NCI-H2227 (cell line): ENCODE results near the gene ATXN10.
"Not testable (repeated sequence)": the region's sequence is repeated elsewhere in the genome, so short reads cannot be mapped to it uniquely, and the experiment has no call there.

Experiments
- DNase-seq: peaks from one replicate; lab custom pipeline; 2025; ENCODE audit not compliant: unreplicated experiment; lab: John Stamatoyannopoulos, UW

The ATXN10 gene

DNA sequence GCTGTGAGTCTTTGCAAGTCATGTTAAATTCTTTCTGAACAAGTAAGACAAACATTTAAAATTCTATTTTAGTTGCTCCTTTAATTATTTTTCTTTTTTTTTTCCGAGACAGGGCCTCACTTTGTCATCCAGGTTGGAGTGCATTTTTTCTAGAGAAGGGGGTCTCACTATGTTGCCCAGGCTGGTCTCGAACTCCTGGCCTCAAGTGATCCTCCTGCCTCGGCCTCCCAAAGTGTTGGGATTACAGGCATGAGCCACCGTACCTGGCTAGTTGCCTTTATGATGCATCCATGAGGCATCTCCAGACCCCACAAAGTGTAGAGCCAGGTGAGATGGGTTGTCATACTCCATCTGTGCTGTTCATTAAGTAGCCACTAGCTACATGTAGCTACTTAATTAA lies 4.4 kb downstream of the ATXN10 start:
- no peak for DNase-seq

DNA sequence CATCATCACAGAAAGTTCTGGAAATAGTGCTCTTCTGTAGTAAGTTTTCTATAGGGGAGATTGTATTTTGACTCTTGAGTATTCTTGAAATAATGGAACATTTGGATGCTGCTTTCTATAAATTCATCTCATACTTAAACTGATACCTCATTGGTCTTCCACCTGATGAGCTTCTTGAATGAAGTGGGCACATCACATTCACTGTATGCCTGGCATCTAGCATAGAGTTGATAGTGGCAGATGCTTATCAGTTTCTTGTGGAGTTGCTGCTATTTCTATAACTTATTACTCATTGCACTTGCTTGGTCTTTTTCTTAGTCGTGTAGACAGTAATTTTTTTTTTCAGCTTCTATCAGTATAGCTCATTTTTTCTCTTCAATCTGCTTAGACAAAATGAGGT lies 5.4 kb downstream of the ATXN10 start:
- DNase-seq, result no peak

DNA sequence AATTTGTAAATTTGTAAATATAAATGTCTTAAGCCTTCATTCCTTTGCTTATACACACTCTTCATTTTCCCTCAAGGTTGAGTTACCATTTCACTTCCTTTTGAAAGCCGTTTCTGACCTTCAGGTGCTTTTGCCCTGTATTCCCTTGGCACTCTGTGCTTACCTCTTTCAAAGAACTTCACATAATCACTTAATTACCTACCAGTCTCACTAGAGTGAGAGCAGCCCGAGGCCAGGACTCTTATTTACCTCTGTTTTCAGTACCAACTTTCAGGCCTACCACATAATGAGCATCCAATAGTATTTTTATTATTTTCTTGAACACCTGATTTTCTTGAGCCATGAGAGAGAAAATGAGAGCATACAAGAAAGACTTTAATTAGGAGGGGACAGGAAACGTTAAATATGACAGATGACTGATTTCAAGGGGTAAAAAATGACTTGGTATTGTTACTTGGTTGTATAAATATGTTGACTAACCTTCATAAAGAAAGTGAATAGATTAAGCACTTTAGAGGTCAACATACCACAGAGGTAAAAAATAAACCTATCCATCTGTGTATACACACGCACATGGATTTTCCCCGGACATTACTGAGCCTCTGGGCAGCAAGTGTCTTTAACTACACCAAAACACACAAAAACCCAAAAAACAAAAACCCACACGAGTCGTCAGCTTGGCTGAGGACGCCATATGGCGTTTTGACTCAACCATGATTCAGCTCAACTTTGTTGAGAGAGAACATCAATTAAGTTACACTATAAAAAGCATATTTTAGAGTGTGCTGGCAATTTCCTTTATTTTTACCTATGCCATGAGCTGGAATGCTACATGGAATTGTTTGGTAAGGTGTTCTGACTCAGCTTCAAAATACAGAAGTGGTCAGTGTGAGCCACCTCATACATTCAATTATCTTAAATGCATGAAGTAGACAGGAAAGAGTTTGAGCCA lies 7.6 kb downstream of the ATXN10 start:
- DNase-seq, result no peak

DNA sequence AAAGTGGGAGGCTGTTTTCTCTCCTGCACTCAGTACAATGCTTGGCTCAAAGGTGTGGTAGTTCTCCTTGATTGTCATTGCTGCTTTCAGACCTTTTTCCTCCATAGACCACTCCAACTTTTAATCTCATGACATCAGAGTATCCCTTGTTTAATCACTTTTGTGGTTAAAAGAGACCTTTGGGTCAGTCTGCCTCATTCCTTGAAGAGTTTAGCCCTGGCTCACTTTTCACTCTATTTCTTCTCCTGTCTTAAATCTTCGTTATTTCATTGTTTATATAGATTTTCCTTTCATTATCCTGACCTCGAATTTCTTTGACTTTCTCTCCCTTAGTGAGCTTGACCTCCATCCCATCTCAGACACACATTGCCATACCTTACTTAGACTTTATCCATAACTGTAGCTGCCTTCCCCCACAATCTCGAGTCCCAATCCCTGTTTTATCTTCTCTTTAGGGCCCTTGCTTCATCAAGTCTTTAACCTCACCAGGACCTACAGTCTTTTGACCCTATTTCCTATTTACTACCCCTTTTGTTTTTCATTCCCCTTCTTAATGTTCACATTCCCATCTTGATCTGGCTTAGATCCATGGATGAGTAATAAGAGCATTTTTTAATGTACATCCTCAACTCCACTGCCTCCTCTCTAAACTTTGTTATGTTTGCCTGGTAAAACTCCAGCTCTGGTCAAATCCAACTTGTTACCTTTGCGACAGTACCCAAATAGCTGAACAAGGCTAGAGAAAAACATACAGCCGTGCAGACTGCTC lies 9.5 kb downstream of the ATXN10 start:
- no peak for DNase-seq

DNA sequence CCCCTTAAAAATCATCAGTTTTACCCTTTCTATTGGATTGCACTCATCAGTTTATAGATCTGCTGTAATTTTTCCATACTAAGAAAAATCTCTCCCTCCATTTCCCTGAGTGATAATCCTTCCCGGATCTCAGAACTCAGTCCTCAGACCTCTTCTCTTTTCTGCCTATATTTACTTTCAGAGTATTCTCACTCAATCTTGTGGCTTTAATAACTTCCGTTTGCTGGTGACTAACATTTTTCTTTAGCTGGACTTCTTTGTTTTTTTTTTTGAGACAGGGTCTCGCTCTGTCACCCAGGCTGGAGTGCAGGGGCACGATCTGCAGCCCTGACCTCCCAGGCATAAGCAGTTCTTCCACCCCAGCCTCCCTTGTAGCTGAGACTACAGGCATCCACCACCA lies 10.4 kb downstream of the ATXN10 start:
- DNase-seq, result no peak

DNA sequence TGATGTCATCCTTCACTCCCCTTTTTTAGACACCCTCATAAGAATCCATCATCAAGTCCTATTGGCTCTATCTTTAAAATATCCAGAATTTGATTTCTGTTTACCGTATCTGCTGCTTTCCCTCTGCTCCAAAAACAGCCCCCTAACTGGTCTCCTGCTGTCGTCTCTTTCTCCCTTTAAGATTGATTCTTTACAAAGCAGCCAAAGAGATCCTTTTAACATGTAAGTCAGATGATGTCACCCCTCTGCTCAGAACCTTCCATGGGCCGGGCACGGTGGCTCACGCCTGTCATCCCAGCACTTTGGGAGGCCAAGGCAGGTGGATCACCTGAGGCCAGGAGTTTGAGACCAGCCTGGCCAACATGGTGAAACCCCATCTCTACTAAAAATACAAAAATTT lies 11.1 kb downstream of the ATXN10 start:
- not testable (repeated sequence) for DNase-seq

DNA sequence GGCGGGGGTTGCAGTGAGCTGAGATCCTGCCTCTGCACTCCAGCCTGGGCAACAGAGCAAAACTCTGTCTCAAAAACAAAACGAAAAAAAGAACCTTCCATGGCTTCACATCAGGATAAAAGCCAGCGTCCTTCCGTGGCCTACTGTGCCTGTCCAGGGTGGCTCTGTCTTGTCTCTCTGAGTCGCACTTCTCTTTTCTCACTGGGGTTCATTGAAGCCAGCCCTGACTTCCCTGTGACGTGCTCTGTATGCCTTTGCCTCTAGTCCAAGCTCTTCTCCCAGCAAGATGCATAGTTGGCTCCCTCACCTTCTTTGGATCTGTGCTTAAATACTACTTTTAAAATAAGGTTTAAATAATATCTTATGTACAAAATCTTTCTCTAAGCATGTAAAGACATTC lies 11.6 kb downstream of the ATXN10 start:
- DNase-seq, result no peak

DNA sequence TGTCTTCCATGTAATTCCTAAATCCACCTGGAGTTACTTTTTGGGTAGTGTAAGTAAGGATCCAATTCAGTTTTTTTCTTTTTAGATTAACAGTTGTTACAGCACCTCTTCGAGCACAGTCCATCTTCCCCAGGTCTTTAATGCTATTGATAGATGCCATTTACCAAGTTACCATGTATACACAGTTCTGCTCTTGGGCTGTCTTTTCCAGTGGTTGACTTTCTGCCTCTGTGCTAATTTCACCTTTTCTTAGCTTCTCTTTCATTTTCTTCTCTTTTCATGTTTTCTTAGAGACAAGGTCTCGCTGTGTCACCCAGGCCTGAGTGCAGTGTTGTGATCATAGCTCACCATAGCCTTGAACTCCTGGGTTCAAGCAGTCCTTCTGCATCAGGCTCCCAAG lies 12.0 kb downstream of the ATXN10 start:
- DNase-seq, result no peak

DNA sequence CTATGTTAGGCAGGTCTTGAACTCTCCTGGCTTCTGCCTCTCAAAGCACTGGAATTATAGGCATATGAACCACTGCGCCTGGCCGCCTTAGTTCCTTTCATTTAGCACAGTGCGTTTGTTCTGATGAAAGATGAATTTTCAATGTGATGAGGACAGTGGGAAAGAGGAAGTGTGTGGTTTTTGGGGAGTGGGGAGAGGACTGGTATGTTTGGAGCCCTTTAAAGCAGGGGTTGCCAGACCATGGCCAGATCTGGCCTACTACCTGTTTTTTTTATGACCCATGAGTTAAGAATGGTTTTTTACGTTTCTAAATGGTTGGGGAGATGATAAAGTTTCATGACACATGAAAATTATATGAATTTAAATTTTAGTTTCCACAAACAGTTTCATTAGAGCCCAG lies 12.5 kb downstream of the ATXN10 start:
- DNase-seq, result no peak

DNA sequence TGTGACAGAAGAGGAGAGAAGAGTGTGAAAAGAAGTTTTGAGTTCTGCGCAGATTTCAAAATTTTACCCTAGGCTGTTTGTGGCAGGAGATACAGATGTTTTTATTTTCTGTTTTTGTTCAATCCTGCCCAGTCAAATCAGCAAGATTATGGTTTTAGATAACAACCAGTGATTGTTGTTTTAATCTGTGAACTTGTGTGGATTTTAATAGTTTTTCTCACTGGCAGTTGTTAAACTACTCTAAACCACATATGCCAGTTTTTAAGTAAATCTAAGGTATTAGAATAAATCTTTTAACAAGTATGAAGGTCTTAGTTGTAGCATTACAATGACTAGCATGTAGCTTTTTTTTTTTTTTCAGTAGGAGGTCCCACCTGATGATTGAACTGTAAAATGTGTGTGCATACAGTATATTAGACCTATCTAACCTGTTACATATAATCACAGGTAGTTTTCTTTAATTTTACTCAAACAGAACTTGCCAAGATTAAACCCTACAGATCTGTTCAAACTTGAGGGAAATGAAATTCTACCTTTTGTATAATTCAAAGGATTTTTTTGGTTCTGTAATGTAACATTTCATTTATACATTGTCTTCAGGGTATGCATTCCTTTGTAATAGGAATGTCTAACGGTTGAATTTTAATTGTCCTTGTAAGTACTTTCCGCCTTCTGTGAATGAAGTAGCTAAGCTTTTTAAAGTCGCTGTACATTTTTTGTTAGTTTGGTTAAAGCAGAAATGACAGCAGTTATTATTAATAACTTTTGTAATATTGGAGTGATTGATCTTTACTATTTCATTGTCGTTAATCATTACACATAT lies 13.3 kb downstream of the ATXN10 start:
- no peak for DNase-seq

DNA sequence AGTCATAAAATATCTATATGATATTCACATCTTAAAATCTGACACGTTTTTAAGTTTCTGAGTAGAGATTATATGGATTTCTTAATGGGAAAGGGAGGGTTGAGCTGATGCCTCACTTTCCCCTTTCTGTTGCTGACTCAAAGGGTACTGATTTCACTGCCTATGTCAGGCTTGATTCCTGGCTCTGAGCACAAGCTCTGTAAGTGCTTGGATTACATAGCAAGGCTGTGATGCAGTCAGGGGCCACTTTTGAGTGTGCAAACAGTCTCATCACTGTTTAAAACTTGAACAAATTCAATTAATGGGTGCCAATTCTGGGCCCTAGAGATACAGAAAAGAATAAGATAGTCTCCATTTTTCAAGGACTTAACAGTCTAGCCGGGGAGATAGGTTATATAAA lies 14.4 kb downstream of the ATXN10 start:
- no peak for DNase-seq

DNA sequence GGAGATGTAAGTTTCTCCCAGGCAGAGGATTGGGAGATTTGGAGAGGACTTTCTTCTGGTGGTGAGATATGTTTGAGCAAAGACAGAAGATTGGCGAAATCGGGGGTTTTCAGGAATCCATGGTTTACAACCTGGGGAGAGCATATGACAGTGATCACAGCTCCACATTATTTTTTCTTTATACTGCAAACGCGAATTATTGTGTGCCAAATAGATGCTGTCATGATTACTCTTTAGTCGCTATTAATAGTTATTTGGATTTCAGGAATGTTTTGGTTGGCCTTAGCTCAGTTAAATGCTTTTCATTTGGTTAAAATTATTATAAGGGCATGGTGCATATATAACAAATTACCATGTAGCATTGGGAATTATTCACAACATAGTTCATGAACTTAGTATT lies 15.2 kb downstream of the ATXN10 start:
- DNase-seq, result no peak

DNA sequence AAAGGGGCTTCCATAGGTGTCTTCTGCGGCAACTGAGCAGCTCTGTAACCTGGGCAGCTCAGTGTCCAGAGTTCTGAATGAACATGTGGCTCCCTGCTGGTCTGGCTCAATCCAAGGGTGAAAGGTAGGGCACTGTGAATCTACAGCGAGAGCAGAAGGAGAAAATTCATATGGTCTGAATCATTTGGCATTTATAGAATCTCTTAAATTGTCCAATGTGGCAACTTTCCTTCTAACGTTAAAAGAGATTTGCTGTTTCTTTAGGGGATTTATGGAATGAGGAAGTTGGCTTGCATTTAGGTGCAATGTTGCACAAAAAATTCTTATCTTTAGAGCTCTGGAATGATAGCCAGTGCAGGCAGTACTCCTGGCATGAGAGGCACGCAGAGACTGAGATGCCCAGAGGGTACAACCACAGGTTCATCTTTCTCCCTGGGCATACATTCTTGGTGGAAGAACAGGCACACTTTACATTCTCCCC lies 17.0 kb downstream of the ATXN10 start:
- no peak for DNase-seq

DNA sequence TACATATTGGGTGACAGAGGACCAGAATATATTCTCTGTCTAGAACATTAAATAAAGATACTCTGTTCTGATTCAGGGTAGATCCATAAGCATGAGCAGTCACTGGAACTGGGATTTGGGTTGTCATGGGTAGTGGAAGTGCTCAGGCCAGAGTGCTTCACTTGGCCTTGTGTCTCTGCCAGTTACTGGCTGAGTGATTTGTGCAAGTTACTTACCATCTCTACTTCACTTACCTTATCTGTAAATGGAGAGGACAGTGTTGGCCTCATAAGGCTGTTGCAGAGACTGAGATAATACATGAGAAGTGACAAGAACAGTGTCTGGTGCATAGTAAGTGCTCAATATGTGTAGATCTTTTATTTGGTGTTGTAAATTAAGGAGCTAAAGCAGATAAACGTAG lies 17.6 kb downstream of the ATXN10 start:
- DNase-seq, result no peak

DNA sequence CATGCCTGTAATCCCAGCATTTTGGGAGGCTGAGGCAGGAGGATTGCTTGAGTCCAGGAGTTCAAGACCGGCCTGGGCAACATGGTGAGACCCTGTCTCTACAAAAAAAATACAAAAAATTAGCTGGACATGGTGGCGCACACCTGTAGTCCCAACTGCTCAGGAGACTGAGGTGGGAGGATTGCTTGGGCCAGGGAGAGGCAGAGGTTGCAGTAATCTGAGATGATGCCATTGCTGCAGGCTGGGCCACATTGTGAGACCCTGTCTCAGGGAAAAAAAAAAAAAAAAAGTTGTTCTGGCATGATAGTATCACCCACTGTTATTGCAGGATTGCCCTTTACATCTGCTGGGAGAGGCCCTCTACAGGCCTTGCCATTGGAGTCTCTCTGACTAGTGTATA lies 18.4 kb downstream of the ATXN10 start:
- DNase-seq, result no peak

DNA sequence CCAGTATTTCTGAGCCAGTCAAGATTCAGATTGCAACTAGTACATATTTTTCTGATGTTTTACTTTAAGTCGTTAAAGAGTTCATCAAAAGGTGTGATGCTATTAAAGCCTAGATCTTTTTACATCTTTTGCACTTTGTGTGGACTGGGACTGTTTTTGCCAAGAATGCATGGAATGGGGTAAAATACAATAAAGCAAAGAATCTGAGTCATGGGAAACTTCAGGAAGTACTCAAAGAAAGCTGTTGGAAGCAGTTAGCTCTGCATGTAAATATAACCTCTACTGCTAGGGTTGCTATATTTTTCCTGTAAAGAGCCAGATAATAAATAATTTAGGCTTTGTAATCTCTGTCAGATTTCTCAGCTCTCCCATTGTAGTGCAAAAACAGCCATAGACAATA lies 20.9 kb downstream of the ATXN10 start:
- no peak for DNase-seq

DNA sequence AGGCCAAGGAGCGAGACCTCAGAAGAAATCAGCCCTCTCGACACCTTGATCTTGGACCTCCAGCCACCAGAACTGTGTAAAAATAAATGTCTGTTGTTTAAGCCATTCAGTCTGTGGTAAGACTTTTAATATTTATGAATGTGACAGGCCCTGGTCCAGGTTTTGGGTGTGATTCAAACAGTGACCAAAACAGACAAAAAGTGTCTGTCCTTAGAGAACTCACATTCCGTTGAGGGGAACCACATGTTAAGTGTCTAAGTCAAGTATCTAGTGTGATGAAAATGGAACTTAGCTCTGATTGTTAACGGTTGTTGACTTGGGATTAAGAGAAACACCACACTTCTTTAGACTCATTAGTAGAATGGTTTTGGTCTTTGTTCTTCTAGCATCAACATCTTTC lies 22.2 kb downstream of the ATXN10 start:
- DNase-seq, result no peak

DNA sequence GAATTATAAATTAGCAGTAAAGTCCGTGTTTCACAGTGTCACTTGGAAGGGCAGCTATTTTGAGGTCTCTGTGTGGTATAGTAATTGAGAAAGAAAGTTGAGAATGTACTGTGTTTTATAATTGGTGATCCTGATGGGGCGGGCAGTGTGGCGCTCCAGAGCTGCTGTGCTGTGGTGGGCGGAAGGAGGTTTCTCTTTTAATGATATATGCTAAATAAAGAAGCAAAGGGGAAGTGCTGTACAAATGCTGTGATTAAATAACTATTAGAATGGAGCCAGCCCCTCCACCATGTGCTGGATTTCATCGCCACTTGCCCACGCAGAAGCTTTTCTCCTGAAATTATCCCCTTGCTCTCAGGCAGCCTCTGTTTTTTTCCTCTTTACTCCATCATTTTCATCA lies 24.6 kb downstream of the ATXN10 start:
- DNase-seq, result no peak

DNA sequence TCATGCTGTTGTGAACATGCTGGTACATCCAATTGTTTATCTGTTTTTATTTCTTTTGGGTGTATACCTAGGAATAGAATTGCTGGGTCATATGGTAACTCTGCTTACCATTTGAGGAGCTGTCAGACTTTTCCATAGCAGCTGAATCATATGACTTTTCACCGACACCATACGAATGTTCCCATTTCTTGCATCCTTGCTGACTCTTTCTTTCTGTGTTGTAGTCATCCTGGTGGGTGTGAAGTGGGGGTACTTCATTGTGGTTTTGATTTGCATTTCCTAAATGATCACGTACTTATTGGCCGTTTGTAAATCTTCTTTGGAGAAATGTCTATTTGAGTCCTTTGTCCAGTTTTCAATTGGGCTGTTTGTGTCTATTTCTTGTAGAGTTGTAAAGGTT lies 26.5 kb downstream of the ATXN10 start:
- DNase-seq, result no peak

DNA sequence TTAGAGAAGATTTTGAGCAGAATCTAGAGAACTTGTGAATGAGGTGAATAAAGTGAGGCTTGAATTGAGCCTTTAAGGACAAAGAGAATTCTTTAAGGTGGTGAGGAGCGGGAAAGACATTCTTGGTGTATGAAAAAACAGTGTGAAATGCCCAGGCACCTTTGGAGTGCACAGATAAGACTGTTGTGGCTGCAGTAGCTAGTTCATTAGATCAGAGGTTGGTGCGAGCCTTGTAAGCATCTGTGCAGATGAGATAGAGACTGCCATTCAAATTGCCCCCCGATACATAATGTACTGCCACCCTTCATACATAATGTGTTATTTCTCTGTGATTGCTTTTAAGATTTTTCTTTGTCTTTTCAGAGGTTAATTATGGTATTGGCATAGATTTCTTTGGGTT lies 31.3 kb downstream of the ATXN10 start:
- no peak for DNase-seq

DNA sequence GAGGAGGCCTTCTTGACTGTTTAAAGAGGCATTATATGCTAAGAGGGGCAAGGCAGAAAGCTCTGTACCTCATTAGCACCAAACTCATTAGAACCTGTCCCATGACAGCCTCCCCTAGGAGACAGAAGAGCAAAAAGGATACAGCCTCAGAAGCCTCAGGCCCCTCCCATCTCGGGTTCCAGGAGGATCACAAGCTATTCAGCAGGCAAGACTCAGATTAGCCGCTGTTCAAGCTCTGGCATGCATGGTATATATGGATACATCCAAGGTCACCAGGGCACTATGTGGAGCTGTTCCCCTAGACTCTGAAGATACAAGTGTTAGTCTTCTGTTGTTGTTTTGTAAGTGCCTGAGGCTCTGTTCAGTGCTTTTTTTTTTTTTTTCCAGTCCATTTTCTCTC lies 32.1 kb downstream of the ATXN10 start:
- no peak for DNase-seq
